ENCODE data around the gene NYAP1.

NYAP1 gene

DNA sequence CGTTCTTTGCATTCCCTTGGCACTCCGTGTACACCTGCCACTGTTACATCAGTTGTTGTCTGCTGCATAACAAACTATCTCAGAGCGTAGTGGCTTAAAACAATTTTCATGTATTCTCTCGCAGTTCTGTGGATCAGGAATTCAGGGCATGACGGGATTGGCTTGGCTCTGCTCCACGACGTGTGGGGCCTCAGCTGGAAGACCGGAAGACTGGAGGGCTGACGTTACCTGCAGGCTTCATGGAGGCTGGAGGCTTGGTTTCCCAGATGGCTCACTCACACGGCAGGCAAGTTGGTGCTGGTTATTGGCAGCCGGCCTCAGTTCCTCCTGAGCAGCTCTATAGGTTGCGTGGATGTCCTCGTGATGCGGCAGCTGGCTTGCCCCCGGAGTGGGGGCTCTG is 25.5 kb downstream of the NYAP1 start:
- Histone ChIP-seq H3K27ac (replicated peaks; ENCODE audit: low read length) (no peak overlapping the region), H3K23ac (ENCODE audit: low read depth, low read length, poor library complexity) (no peak overlapping the region), H2AFZ (ENCODE audit: low read length) (peak overlapping the region; percentile 37), H3K9ac (ENCODE audit: low read depth, low read length, poor library complexity) (no peak overlapping the region), H2AK5ac (ENCODE audit: low read depth, low read length) (no peak overlapping the region), H3K79me1 (ENCODE audit: low read depth, low read length) (no peaks in the 10 kb centered on the region), H3K4me2 (ENCODE audit: insufficient read depth, low read length, poor library complexity, severe bottlenecking) (no peak overlapping the region), H2BK120ac (ENCODE audit: low read depth, low read length) (no peak overlapping the region), H3K4me1 (ENCODE audit: control insufficient read depth in 2 of 2, insufficient read depth in 1 of 2, low read depth in 1 of 2, low read length in 2 of 2) (peaks cover 0 to 3% of the 10 kb centered on the region in 2 donors), H3K9me3 (replicated peaks in 1 of 2; ENCODE audit: control insufficient read depth in 2 of 2, insufficient read depth in 1 of 2, low read depth in 1 of 2, low read length in 2 of 2) (no peaks in the 10 kb centered on the region), H3K36me3 (replicated peaks in 1 of 2; ENCODE audit: control insufficient read depth in 2 of 2, insufficient read depth in 2 of 2, low read length in 2 of 2) (no peaks in the 10 kb centered on the region), H3K18ac (ENCODE audit: low read length) (no peak overlapping the region), H2BK15ac (ENCODE audit: low read length) (no peak overlapping the region), H2BK5ac (ENCODE audit: low read length) (no peak overlapping the region), H3K14ac (ENCODE audit: low read length) (no peak overlapping the region), H3K4me3 (ENCODE audit: low read length in 2 of 2) (no peak overlapping the region), H4K91ac (ENCODE audit: low read depth, low read length, poor library complexity) (no peak overlapping the region), H4K8ac (ENCODE audit: low read depth, low read length) (no peak overlapping the region), H3K27me3 (ENCODE audit: control insufficient read depth in 3 of 3, insufficient read depth in 3 of 3, low read depth in 1 of 3, low read length in 3 of 3) (no peaks in the 10 kb centered on the region), H3K4ac (ENCODE audit: low read length) (no peak overlapping the region), H2BK12ac (ENCODE audit: low read length) (no peak overlapping the region)
- DNase-seq (ENCODE audit: low spot score) = no peak
- WGBS, 2 donors (ENCODE audit: extremely low coverage in 2 of 2, insufficient read length in 2 of 2, insufficient replicate concordance in 1 of 2) = no CpG with 5 or more reads among the region's 15 CpGs

DNA sequence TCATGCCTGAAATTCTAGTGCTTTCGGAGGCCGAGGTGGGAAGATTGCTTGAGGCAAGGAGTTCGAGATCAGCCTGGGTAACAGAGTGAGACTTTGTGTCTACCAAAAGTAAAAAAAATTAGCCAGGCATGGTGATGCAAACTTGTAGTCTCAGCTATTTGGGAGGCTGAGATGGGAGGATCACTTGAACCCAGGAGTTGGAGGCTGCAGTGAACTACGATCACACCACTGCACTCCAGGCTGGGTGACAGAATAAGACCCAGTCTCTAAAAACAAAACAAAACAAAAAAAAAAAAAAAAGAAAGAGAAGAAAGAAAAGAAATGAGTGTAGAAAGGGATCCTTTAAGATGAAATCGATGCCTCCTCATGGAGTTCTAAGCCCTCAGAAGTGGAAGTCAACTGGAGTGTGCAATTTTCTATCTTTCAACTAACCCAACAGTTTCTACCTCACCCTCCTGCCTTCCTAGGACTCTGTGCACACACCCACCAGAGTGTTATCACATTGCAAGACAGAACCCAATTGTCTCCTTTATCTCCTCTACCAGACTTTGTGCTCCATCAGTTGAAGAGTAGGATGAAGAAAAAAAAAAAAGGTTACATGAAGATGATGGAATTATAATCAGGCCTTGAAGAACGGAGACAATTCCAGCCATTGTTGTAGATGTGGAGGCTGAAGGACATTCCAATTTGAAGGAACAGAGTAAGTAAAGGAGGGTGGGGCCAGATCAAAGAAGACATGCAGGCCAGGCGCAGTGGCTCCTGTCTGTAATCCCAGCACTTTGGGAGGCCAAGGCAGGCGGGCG is 26.9 kb downstream of the NYAP1 start:
- Histone ChIP-seq H3K9me3 (replicated peaks in 1 of 2; ENCODE audit: control insufficient read depth in 2 of 2, insufficient read depth in 1 of 2, low read depth in 1 of 2, low read length in 2 of 2) (no peaks in the 10 kb centered on the region), H3K9ac (ENCODE audit: low read depth, low read length, poor library complexity) (no peak overlapping the region), H2AFZ (ENCODE audit: low read length) (no peak overlapping the region), H3K27me3 (ENCODE audit: control insufficient read depth in 3 of 3, insufficient read depth in 3 of 3, low read depth in 1 of 3, low read length in 3 of 3) (no peaks in the 10 kb centered on the region), H3K27ac (replicated peaks; ENCODE audit: low read length) (no peak overlapping the region), H2BK120ac (ENCODE audit: low read depth, low read length) (no peak overlapping the region), H3K4me2 (ENCODE audit: insufficient read depth, low read length, poor library complexity, severe bottlenecking) (no peak overlapping the region), H3K4ac (ENCODE audit: low read length) (no peak overlapping the region), H3K23ac (ENCODE audit: low read depth, low read length, poor library complexity) (no peak overlapping the region), H2BK12ac (ENCODE audit: low read length) (no peak overlapping the region), H2BK5ac (ENCODE audit: low read length) (no peak overlapping the region), H2AK5ac (ENCODE audit: low read depth, low read length) (no peak overlapping the region), H4K91ac (ENCODE audit: low read depth, low read length, poor library complexity) (no peak overlapping the region), H3K4me3 (ENCODE audit: low read length in 2 of 2) (no peak overlapping the region), H4K8ac (ENCODE audit: low read depth, low read length) (no peak overlapping the region), H3K18ac (ENCODE audit: low read length) (no peak overlapping the region), H3K79me1 (ENCODE audit: low read depth, low read length) (no peaks in the 10 kb centered on the region), H3K4me1 (ENCODE audit: control insufficient read depth in 2 of 2, insufficient read depth in 1 of 2, low read depth in 1 of 2, low read length in 2 of 2) (peaks cover 0 to 3% of the 10 kb centered on the region in 2 donors), H3K36me3 (replicated peaks in 1 of 2; ENCODE audit: control insufficient read depth in 2 of 2, insufficient read depth in 2 of 2, low read length in 2 of 2) (no peaks in the 10 kb centered on the region), H2BK15ac (ENCODE audit: low read length) (no peak overlapping the region), H3K14ac (ENCODE audit: low read length) (no peak overlapping the region)
- WGBS, 2 donors (ENCODE audit: extremely low coverage in 2 of 2, insufficient read length in 2 of 2, insufficient replicate concordance in 1 of 2) = no CpG with 5 or more reads among the region's 9 CpGs
- DNase-seq (ENCODE audit: low spot score) = no peak

DNA sequence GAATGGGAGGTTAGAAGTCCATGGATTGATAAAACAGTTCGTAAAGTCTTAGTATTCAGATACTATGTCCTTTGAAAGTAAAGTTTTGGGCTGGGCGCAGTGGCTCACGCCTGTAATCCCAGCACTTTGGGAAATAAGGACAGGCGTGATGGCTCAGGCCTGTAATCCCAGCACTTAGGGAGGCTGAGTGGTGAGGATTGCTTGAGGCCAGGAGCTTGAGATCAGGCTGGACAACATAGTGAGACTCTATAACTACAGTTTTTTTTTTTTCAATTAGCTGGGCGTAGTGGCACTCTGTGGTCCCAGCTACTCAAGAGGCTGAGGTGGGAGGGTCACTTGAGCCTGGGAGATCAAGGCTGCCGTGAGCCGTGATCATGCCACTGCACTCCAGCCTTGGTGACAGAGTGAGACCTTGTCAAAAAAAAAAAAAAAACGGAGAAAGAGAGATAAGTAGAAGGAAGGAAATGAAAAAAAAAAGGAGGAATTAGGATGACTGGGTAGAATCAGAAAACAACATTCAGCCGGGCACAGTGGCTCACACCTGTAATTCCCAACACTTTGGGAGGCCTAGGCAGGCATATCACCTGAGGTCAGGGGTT is 29.6 kb downstream of the NYAP1 start:
- Histone ChIP-seq H3K14ac (ENCODE audit: low read length) (no peak overlapping the region), H2BK120ac (ENCODE audit: low read depth, low read length) (no peak overlapping the region), H3K23ac (ENCODE audit: low read depth, low read length, poor library complexity) (no peak overlapping the region), H3K27me3 (ENCODE audit: control insufficient read depth in 3 of 3, insufficient read depth in 3 of 3, low read depth in 1 of 3, low read length in 3 of 3) (no peaks in the 10 kb centered on the region), H2BK5ac (ENCODE audit: low read length) (no peak overlapping the region), H3K4me2 (ENCODE audit: insufficient read depth, low read length, poor library complexity, severe bottlenecking) (no peak overlapping the region), H4K8ac (ENCODE audit: low read depth, low read length) (no peak overlapping the region), H3K9ac (ENCODE audit: low read depth, low read length, poor library complexity) (no peak overlapping the region), H2BK15ac (ENCODE audit: low read length) (no peak overlapping the region), H3K27ac (replicated peaks; ENCODE audit: low read length) (no peak overlapping the region), H4K91ac (ENCODE audit: low read depth, low read length, poor library complexity) (no peak overlapping the region), H3K4me3 (ENCODE audit: low read length in 2 of 2) (no peak overlapping the region), H3K4ac (ENCODE audit: low read length) (no peak overlapping the region), H3K18ac (ENCODE audit: low read length) (no peak overlapping the region), H3K36me3 (replicated peaks in 1 of 2; ENCODE audit: control insufficient read depth in 2 of 2, insufficient read depth in 2 of 2, low read length in 2 of 2) (no peaks in the 10 kb centered on the region), H2AK5ac (ENCODE audit: low read depth, low read length) (no peak overlapping the region), H2AFZ (ENCODE audit: low read length) (no peak overlapping the region), H2BK12ac (ENCODE audit: low read length) (no peak overlapping the region), H3K9me3 (replicated peaks in 1 of 2; ENCODE audit: control insufficient read depth in 2 of 2, insufficient read depth in 1 of 2, low read depth in 1 of 2, low read length in 2 of 2) (no peaks in the 10 kb centered on the region), H3K79me1 (ENCODE audit: low read depth, low read length) (no peaks in the 10 kb centered on the region), H3K4me1 (ENCODE audit: control insufficient read depth in 2 of 2, insufficient read depth in 1 of 2, low read depth in 1 of 2, low read length in 2 of 2) (no peaks in the 10 kb centered on the region)
- no peak for DNase-seq (ENCODE audit: low spot score)
- 100% methylated on average over 1 of the region's 9 CpGs; no CpG with 5 or more reads in 1 of the 2 donors for WGBS, 2 donors (ENCODE audit: extremely low coverage in 2 of 2, insufficient read length in 2 of 2, insufficient replicate concordance in 1 of 2)

DNA sequence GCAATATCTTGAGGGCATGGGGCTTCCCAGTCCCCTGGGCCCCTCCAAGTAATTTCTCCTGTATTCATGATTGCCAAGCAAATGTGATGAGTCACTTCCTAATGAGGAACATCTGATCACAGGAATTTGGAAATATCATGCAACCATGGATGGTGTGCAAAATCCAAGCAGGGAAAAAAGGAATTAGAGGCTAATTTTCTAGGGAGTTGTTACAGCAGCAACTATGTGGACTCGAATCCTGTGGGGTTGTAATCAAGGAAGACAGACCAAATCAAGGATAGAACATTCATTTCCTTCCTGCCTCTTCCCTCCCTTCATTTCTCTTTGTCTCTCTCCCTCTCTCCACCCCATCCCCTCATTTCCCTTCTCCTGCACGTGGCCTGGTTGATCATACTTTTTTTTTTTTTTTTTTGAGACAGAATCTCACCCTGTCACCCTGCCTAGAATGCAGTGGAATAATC is 31.4 kb downstream of the NYAP1 start:
- Histone ChIP-seq H3K18ac (ENCODE audit: low read length) (no peak overlapping the region), H3K27ac (replicated peaks; ENCODE audit: low read length) (no peak overlapping the region), H2AFZ (ENCODE audit: low read length) (no peak overlapping the region), H3K23ac (ENCODE audit: low read depth, low read length, poor library complexity) (no peak overlapping the region), H3K9me3 (replicated peaks in 1 of 2; ENCODE audit: control insufficient read depth in 2 of 2, insufficient read depth in 1 of 2, low read depth in 1 of 2, low read length in 2 of 2) (no peaks in the 10 kb centered on the region), H3K4ac (ENCODE audit: low read length) (no peak overlapping the region), H3K4me1 (ENCODE audit: control insufficient read depth in 2 of 2, insufficient read depth in 1 of 2, low read depth in 1 of 2, low read length in 2 of 2) (no peaks in the 10 kb centered on the region), H2BK12ac (ENCODE audit: low read length) (no peak overlapping the region), H4K8ac (ENCODE audit: low read depth, low read length) (no peak overlapping the region), H3K14ac (ENCODE audit: low read length) (no peak overlapping the region), H2AK5ac (ENCODE audit: low read depth, low read length) (no peak overlapping the region), H3K27me3 (ENCODE audit: control insufficient read depth in 3 of 3, insufficient read depth in 3 of 3, low read depth in 1 of 3, low read length in 3 of 3) (peaks cover 0 to under 1% (median 0%) of the 10 kb centered on the region in 3 experiments), H3K4me3 (ENCODE audit: low read length in 2 of 2) (no peak overlapping the region), H3K36me3 (replicated peaks in 1 of 2; ENCODE audit: control insufficient read depth in 2 of 2, insufficient read depth in 2 of 2, low read length in 2 of 2) (no peaks in the 10 kb centered on the region), H2BK15ac (ENCODE audit: low read length) (no peak overlapping the region), H3K9ac (ENCODE audit: low read depth, low read length, poor library complexity) (no peak overlapping the region), H3K79me1 (ENCODE audit: low read depth, low read length) (no peaks in the 10 kb centered on the region), H4K91ac (ENCODE audit: low read depth, low read length, poor library complexity) (no peak overlapping the region), H3K4me2 (ENCODE audit: insufficient read depth, low read length, poor library complexity, severe bottlenecking) (no peak overlapping the region), H2BK5ac (ENCODE audit: low read length) (no peak overlapping the region), H2BK120ac (ENCODE audit: low read depth, low read length) (no peak overlapping the region)
- no CpG with 5 or more reads among the region's 2 CpGs for WGBS, 2 donors (ENCODE audit: extremely low coverage in 2 of 2, insufficient read length in 2 of 2, insufficient replicate concordance in 1 of 2)
- DNase-seq (ENCODE audit: low spot score) = no peak
